GM12892 (cell line): Measurements from ENCODE around the gene CAMK2G. TPM values are rescaled to one million over a fixed set of nuclear protein-coding genes. Genes with fewer than 3 reads are reported as not detected.
"Not testable (repeated sequence)": the region's sequence is repeated elsewhere in the genome, so short reads cannot be mapped to it uniquely, and the experiment has no call there.

ENCODE experiments used
- DNase-seq: peaks from one replicate; pipeline ENCODE4 v3.0.0; 2011; ENCODE audit not compliant: insufficient read length
- FAIRE-seq: peaks from 2 replicates; lab custom pipeline; 2011; peaks lifted over from hg19 to GRCh38; lab: Jason Lieb, UNC
- POLR2A ChIP-seq: IDR thresholded peaks from 2 replicates; pipeline ENCODE4 v1.6.1; 2011; ENCODE audit warnings: low read depth, low read length, control low read depth
- POLR2AphosphoS5 ChIP-seq: IDR thresholded peaks from 2 replicates; pipeline ENCODE4 v1.6.1; 2011; ENCODE audit warnings: low read depth, low read length, control low read depth
- TAF1 ChIP-seq: IDR thresholded peaks from 2 replicates; pipeline ENCODE4 v1.6.1; 2011; ENCODE audit warnings: low read depth, mild to moderate bottlenecking, control low read depth, low read length, borderline replicate concordance
- polyA plus RNA-seq: library from polyadenylated mRNA; unstranded; fragments of >200 nt; gene quantifications from one replicate; pipeline ENCODE4 v1.2.1, GENCODE V29; 2012; ENCODE audit warnings: missing spikeins, inconsistent platforms; ENCODE audit not compliant: missing spikeins

CAMK2G gene
- polyA plus RNA-seq, result 13.0 TPM

- no peak for TF ChIP-seq TAF1
- TF ChIP-seq POLR2AphosphoS5, result no peak
- TF ChIP-seq POLR2A, result peak; percentile 70; the same call in 1 of the 2 replicates
- FAIRE-seq (peak; percentile 48), DNase-seq (peak; percentile 95)
Observed at GRCh38 chr10:73874267-73875138, at the start of gene CAMK2G. Gene CAMK2G (minus strand): TSS chr10:73874555. CDS start chr10:73874461, 94 bp downstream.

- TF ChIP-seq POLR2AphosphoS5, result no peak
- no peak for FAIRE-seq
- no peak for DNase-seq
Observed at GRCh38 chr10:73922864-73923133, 48.4 kb upstream of the CAMK2G start.

- no peak for TF ChIP-seq POLR2A
- no peak for TF ChIP-seq POLR2AphosphoS5
- no peak for TF ChIP-seq TAF1
- DNase-seq (no peak), FAIRE-seq (peak; percentile 57)
Observed at GRCh38 chr10:73922007-73922863, 47.9 kb upstream of the CAMK2G start.

DNA sequence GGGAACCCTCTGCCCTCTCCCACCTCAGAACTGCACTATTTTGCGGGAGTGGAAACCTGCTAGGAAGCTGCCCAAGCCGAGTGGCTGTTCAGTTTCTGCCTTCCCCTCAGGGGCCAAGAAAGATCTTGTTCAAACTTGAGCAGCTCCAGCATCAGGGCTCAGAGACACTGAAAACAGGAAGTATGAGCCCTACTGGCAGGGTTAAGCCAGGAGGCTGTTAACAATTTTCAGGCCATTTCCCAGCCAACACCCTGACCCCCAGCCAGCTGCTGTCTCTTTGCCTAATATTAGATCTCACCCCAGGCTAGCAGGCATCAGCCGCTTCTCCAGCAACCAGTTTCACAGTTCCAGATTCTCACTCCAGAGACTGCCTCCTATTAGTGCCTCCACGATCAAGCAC, 45.7 kb upstream of the CAMK2G start:
- no peak for FAIRE-seq
- TF ChIP-seq TAF1 (no peak), POLR2A (no peak)
- DNase-seq, result peak; percentile 45

GRCh38 chr10:73919481-73919880, 45.1 kb upstream of the CAMK2G start:
- FAIRE-seq, DNase-seq: not testable (repeated sequence)

GRCh38 chr10:73917566-73918305, 43.4 kb upstream of the CAMK2G start:
- FAIRE-seq (no peak), DNase-seq (no peak)

GRCh38 chr10:73916761-73917470, 42.6 kb upstream of the CAMK2G start:
- TF ChIP-seq POLR2AphosphoS5 (no peak), POLR2A (no peak), TAF1 (no peak)
- FAIRE-seq (no peak), DNase-seq (no peak)

More at GRCh38 chr10:73917566-73918305, 43.4 kb upstream of the CAMK2G start:
- TF ChIP-seq TAF1, result no peak
- TF ChIP-seq POLR2A, result no peak
- no peak for TF ChIP-seq POLR2AphosphoS5

- DNase-seq (no peak), FAIRE-seq (no peak)
Observed at GRCh38 chr10:73915206-73915851, 41.0 kb upstream of the CAMK2G start.

DNA sequence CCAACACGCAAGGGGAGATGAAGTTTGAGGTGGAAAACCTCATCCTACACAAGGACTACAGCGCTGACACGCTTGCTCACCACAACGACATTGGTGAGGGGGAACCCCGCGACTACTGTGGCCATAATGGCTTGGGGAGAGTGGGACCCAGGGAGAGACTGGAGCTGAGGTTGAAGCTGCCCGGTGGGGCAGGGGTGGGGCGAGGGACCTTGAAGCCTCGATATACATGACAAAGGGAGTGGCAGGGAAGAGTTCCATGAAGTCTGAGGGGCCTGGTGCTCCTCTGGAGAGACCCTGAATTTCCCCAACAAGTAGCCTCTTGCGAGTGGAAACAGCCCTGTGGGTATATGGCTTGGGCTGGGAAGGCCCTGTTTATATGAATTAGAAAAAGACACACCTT, 39.7 kb upstream of the CAMK2G start:
- no peak for DNase-seq
- no peak for FAIRE-seq
- TF ChIP-seq POLR2A (no peak), POLR2AphosphoS5 (no peak), TAF1 (no peak)

More at GRCh38 chr10:73915206-73915851, 41.0 kb upstream of the CAMK2G start:
- TF ChIP-seq POLR2AphosphoS5, result no peak
- no peak for TF ChIP-seq POLR2A
- no peak for TF ChIP-seq TAF1

DNA sequence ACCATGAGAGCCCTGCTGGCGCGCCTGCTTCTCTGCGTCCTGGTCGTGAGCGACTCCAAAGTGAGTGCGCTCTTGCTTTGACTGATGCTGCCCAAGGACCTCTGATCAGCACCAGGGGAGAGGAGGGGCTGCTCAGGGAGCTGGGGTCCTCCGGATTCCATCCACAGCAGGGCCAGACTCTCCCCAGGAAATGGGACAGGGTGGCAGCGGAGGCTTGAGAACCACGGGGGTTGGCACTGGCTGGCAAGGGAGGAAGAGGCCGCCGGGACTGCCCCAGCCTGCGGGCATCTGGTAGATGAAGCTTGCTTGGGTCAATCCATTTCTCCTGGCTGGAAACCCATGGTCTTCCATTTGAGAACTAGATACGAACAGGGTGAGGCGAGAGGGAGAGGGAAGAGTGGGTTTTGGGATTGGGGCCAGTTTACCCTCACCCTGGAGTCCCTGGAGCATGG, 37.2 kb upstream of the CAMK2G start:
- FAIRE-seq, result peak; percentile 17
- no peak for TF ChIP-seq TAF1
- no peak for TF ChIP-seq POLR2A
- no peak for TF ChIP-seq POLR2AphosphoS5
- no peak for DNase-seq
